ENCODE data around the gene PRAC2. TPM values are rescaled to one million over a fixed set of nuclear protein-coding genes. Genes with fewer than 3 reads are reported as not detected.
A peak's percentile ranks its signal among the peaks of the same experiment; 100 is the strongest.
"Not testable (repeated sequence)": the region's sequence is repeated elsewhere in the genome, so short reads cannot be mapped to it uniquely, and the experiment has no call there.

The PRAC2 gene
- not detected in 2 replicates for total RNA-seq (2014; rRNA removed; shearing (Covaris generic))

DNA sequence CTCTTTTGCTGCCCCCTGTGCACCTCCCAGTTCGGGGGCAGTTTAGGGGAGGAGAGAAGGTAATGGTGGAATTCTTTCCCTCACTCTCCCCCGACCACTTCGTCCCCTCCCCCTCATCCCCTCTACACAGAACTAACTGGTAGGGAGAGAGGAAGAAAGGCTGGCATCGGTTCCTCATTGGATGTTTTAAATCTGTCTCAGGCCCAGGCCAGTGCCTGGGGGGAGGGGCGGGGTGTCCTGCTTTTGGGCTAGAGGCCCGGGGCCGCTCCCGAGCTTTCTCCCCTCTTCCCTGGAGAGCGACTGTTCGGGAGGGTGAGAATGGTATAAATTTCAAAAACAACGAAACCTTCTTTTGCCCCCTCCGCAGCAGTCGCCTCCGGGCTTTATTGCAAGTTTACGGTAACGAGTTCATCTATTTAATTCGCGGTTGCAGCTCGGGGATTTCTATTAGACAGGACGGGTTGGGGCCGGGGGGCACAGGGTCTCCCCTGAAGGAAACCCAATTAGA is at the start of gene PRAC2:
Gene PRAC2 (plus strand): TSS at position 271 of the 508 bp plus-strand sequence. CDS start 1,226 bp downstream, outside the sequence.
- DNase-seq (ENCODE audit: low spot score) = no peak

DNA sequence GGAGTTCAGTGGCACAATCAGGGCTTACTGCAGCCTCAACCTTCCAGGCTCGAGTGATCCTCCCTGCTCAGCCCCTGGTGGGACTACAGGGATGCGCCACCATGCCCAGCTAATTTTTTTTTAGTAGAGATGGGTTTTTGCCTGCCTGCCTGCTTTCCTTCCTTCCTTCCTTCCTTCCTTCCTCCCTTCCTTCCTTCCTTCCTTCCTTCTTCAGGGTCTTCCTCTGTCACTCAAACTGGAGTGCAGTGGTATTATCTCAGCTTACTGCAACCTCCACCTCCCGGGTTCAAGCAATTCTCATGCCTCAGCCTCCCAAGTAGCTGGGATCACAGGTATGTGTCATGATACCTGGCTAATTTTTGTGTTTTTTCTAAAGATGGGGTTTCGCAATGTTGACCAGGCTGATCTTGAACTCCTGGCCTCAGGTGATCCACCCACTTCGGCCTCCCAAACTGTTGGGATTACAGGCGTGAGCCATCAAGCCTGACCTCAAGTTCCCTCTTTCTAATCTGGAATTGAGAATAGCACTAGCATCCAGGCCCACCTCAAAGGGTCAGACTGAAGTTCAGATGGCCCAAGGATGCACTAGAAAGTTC is 45.9 kb upstream of the PRAC2 start:
- no peak for DNase-seq (ENCODE audit: low spot score)

DNA sequence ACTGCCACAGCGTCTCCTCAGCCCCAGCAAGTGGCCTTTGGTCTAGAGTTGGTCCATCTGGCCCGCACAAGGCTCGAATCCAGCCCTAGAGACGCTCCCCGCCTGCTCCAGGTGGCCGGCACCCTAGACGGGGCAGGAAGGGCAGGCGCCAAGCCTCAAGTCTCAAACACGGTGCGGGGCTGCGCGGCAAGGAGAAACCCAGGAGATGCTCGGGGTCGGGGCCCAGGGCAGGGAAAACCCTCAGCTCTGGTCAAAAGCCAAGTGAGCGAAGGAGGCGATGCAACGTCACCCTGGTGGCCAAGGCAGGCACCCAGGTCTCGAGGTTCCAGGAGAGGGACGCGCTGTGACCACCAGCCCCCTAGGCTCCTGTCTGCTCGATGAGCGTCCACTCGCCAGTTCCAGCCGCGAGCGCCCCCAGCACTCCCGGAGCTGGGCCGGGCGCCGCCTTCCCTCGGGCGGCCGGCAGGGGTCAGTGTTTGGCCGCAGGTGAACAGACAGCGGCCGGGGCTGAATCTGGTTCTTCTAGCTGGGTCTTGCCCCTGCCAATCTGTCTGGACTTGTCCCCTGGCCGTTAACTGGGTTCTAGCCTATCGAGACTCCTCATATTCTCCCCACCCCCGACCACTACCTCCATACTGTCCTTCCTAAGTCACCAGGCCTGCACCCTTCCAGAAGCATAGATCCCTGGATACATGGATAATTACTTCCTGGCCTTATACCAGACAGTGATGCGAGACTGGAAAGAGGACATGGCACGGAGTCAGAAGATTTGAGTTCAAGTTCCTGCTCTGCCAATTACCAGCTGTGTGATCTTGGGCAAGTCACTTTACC is 44.6 kb upstream of the PRAC2 start:
- DNase-seq (ENCODE audit: low spot score) = peak; percentile 53

DNA sequence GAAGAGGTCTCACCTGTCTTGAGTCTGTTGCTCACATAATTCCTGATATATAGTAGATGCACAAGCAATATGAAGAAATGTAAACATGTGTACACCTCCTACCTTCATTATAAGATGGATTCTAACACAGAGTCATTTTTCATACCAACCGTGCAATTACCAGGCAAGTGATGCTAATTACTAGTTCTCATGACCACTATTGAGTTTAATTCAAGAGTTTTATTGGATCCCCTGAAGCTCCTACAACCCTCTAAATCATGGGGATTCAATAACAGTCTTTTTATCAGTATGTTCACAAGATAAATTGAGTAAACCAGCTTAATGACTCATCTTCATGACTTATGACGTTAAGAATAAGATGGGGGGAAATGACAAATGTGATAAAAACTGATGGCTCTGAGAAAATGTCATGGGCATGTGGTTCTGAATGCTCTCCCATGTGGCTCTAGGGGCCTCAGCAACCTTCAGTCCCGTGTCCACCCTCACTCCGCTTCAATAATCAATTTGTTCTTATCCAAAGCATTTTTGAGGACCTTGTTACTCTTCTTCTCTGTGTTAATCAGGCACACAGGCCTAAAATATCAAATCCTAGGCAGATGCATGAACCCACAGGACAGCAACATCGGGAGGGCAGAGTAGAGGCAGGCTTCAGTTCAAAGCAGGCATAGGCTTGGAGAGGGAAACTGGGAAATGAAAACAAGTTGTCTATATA is 43.4 kb upstream of the PRAC2 start:
- DNase-seq (ENCODE audit: low spot score) = peak; percentile 6

DNA sequence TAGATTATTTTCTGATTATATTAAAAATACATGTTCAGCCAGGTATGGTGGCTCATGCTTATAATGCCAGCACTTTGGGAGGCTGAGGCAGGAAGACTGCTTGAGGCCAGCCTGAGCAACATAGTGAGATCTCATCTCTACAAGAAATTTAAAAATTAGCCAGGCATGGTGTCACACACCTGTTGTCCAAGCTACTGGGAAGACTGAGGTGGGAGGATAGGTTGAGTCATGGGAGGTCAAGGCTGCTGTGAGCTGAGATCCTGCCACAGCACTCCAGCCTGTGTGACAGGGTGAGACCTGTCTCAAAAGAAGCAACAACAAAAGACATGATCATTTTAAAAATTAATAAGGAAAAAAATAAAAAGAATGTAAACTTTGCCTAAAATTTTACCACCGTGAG is 41.4 kb upstream of the PRAC2 start:
- no peak for DNase-seq (ENCODE audit: low spot score)

DNA sequence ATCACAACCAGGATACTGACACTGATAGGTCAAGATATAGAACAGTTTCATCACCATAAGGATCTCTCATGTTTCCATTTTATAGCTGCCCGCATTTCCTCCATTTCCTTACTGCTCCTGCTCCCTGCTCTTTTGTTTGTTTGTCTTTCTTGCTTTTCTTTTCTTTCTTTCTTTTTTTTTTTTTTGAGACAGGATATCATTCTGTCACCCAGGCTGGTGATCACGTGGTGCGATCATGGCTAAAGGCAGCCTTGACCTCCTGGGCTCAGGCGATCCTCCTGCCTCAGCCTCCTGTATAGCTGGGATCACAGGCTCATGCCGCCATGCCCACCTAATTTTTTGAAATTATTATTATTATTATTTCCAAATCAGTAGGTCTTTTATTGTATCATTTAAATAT is 32.3 kb upstream of the PRAC2 start:
- DNase-seq (ENCODE audit: low spot score) = no peak

DNA sequence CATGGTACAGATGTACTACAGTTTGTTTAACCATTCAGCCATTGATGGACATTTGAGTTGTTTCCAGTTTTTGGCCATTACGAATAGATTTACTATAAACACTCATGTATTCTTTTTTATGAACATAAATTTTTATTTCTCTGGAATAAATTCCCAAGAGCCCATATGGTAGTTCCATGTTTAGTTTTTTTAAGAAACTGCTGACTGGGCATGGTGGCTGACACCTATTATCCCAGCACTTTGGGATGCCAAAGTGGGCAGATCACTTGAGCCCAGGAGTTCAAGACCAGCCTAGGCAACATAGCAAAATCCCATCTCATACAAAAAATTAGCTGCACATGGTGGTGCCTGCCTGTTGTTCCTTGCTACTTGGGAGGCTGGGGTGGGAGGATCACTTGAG is 30.9 kb upstream of the PRAC2 start:
- DNase-seq (ENCODE audit: low spot score) = no peak

DNA sequence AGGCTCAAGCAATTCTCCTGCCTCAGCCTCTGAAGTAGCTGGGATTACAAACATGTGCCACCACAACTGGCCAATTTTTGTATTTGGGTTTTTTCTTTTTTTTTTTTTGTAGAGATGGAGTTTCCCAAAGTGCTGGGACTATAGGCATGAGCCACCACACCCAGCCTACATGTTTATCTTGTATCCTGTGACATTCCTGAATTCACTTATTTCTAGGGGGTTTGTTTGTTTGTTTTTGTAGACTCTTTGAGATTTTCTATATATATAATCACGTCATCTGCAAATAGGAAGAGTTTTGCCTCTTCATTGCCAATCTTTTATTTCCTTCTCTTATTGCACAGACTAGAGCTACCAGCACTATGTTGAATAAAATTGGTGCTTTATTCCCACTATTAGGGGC is 29.8 kb upstream of the PRAC2 start:
- no peak for DNase-seq (ENCODE audit: low spot score)

DNA sequence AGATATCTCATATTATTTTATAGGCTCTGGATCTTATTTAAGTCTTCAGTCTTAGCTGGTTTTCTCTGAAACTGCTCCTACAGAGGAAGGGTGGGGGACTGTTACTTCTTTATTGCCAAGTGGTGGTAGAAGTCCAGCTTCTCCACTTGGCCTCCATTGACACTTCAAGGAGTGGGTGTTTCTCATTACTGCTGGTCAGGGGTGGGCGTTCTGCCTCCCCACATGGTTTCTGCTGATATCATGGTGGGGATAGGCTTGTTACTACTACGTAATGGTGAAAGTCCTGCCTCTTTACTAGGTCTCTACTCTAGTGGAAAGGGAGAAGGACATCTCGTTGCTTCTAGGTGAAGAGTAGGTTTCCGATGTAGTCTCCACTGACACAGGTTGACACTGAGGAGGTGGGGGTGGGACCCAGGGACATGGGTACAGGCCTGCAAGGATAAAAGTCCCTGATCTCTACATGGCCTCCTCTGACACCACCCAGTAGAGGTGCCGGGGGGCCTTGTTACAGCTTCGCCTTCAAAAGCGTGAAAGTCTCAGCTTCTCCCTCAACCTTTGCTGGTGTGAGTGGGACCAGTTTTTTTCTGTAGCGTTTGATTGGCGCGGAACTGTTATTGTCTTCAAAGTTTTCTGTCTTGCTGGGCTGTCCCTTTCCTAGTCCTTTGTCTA is 21.0 kb upstream of the PRAC2 start:
- no peak for DNase-seq (ENCODE audit: low spot score)

DNA sequence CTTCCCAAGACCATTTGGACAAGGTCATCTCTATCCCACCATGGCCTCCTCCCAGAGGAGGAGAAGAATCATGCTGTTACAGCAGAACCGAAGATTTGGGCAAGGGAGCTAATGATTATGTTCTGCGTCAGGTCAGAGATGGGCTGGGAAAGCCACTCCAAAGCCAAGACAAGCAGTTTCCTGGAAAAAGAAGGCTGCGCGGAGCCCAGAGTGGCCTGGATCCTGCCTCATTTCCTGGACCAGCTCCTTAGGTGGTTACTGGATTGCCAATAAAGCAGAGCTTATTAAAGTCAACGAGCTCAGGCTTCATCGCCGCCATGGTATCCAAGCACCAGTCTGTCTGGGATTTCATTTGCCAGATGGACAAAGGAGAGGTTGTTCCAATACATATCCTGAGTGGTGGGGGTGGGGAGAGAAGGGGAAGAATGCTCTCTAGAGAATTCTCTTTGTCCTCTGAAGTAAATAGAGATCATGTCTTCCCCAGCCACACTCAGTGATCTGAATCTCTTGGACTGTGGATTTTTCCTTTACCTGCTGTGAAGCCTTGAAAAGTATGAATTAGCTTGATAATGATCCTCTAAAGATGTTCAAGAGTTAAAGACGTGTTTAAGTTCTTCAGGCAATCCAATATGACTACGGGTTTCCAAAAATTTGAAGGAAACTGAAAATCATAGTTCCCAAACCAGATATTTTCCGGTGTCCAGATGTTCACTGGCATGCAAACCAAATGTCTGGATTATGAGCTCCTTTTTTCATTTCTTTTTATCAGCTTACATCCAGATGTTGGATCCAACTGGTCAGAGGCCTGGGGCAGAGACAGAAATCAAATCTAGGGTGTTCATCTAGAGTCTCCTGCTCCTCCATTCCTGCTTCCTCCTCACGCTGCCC is 18.4 kb upstream of the PRAC2 start:
- DNase-seq (ENCODE audit: low spot score) = no peak

DNA sequence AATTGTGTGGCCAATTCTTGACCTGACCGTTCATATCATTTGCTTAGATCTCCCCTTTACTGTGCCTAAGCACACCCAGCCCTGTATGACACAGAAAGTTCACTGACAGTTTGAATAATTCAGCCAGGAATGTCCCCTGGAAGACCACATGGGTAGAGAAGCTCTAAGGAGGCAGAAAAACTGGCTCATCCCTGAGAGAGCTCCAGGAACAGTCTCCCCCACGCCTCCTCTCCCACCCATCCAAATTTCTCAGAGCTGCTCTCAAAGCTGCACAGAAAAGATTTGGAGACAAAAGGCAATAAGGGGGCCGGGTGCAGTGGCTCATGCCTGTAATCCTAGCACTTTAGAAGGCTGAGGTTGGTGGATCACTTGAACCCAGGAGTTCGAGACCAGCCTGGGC is 11.9 kb upstream of the PRAC2 start:
- no peak for DNase-seq (ENCODE audit: low spot score)

DNA sequence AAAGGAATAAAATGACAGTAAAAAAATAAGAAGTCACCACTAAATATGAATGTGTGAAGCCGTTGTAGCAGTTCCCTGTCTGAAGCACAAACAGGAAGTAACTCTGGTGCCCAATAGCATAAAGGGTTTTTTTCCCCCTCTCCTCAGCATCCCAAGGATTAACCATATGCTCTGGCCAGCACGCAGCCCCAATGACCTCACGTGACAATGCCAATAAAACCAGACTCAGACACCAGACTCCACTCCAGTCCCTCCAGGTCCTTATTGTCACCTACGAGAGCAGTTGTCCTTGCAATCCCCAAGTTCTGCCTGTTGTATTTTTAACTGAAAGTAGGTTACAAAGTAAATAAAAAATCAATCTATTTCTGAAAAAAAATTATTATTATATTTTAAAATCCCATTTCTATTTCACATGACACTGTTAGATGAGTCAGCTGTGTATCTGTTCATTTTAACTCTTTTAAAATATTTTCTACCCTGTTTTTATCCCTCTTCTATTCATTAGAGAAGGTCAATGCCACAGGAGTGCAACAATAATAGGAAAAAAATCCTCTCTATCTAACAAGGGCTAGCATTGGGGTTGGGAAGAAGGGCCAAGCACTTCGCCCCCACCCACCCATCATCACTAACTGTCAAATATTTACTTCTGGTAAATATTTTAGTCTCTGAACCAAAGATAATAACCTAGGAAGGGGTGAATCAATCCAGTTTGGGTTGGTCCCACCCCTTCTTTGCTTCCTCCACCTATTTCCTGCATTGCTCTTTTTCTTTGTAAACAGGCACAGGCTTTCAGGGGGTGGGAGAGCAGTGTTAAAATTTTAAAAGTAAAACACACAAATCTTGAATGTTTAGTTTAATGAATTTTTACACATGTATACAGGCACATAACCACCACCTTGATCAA is 7.2 kb upstream of the PRAC2 start:
- DNase-seq (ENCODE audit: low spot score) = no peak

DNA sequence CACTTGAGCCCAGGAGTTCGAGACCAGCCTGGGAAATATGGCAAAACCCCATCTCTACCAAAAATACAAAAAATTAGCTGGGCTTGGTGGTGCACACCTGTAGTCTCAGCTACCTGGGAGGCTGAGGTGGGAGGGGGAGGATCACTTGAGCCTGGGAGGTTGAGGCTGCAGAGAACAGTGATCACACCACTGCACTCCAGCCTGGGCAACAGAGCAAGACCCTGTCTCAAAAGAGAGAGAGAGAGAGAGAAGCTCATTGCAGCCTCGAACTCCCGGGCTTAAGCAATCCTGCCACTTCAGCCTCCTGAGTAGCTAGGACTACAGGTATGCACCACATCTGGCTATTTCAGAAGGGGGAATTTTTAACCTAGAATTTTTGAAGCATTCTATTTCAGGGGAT is 6.4 kb upstream of the PRAC2 start:
- not testable (repeated sequence) for DNase-seq (ENCODE audit: low spot score)

DNA sequence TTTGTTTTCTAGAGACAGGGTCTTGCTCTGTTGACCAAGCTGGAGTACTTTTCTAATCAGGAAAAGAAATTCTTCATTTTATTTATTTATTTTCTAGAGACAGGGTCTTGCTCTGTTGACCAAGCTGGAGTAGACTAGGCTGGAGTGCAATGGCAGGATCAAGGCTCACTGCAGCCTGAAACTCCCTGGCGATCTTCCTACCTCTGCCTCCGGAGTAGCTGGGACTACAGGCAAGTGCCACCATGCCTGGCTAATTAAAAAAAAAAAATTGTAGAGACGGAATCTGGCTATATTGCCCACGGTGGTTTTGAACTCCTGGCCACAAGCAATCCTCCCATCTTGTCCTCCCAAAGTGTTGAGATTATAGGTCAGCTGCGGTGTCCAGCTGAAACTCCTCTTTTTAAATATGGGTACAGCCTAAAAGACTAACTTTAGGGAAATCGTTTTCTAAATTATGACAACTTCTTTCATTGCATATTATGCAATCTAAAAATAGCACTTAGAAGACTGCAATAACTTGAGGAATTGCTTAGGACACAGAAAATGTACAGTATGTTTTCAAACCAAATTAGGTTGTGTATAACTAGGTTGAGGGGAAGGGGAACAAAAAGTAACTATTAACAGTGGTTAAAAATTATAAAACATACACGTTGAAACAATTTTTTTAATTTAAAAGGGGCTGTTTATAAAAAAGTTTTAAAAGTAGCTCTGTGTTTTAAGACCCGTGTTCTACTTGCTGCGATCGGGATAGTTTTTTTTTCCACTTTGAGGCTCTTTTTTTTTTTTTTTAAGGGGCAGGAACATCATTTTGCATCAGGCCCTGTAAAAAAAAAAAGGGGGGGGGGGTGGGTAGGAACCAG is 5.4 kb upstream of the PRAC2 start:
- DNase-seq (ENCODE audit: low spot score) = no peak

DNA sequence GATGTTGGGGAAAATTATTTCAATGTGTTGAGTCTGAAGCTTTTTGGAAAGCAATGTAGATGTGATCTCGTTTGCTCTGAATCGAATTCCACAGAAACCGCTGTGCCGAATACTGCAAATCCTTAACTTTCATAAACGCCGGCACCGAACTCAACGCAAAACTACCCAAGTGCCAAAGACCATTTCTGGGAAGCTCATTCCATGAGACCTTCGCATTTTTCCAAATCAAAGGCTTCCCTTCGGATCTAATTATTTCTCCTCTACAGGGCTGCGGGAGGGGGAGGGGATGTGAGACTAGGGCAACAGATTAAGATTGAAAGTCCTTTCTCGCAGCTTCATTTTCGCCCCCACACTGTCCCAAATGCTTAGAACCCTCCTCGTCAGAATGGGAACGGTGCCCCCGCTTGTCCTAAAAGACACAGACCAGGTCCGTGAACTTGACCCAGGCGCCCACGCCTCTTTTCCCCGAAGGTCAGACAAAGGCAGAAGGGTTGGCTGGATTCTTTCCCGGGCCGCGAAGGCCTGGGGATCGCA is 4.7 kb upstream of the PRAC2 start:
- no peak for DNase-seq (ENCODE audit: low spot score)

DNA sequence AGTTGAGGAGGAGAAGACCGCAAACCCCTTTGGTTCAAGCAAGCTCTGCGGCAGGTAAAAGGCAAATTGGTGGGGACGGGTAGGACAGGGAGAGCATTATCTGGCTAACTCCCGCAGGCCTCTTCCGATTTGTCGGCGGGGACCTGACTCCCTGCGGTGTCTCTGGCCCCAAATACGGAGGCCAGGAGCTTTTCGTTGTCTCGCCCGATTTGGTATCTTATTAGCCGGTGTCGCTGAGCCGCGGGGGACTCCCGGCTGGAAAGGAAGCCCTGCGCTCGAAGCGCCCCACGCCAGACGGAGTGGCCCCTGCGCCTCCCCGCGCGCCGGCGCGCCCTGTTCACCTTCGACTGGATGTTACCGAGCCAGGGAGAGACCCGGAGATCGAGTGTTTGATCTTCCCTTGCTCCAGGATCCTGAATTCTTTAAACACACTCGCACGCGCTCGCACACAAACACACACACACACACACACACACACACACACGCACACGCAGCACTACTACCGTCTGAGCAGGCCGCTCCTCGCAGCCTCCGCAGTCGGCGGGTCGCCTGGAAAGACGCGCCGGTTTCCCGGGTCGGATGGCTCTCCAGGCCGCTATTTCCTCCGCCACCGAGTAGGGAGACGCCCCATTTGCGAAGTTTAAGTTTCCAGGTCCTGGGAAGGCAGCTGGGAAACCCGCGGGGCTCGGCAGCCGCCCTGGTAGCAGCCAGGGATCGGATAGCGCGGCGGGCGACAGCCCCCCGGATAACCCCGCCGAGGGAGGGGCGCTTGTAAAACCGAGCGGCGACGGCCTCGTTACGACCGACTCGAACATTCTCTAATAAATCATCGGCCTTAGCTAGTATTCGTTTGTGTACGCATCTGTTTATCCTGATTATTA is 4.0 kb upstream of the PRAC2 start:
- no peak for DNase-seq (ENCODE audit: low spot score)

DNA sequence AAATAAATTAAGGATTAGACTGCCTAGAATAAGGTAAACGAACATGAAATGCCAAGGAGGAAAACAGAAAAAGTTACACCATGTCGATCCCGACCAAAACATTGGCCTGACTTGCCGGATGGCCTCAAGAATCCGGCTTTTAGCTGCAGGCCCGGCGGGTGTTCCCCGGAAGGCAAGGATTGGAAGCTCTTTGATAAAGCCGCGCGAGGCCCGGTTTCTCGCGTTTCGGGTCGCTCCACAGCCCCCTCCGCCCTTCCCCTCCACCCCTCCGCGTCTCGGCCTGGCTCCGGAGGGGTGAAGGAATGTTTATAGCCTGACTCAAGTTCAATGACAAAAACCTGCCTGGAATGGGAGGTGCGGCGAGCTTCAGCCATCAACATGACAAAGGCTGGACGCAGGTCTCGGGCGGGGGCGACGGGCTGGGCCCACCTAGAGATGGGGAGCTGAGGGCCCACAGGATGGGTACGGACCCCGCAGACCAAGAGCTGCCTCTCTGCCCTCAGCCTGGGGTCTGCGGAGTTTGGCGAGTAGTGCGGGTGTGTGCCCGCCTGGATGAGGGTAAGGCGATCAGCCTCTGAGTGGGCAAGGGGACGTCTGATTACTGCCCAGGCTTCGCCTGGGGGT is 3.2 kb upstream of the PRAC2 start:
- no peak for DNase-seq (ENCODE audit: low spot score)

Data from A172 (cell line).